H1 (cell line): ENCODE results near the gene EXOSC7. TPM values are rescaled to one million over a fixed set of nuclear protein-coding genes. Genes with fewer than 3 reads are reported as not detected.

ENCODE experiments used
- CTCF ChIA-PET: fragments of 300-600 bp; sonication (Branson Sonifier 250); formaldehyde crosslinking; loops from one replicate; lab custom pipeline; 2021; ENCODE audit not compliant: partially characterized antibody; lab: Charles Lee
- POLR2A ChIA-PET: fragments of 300-600 bp; sonication (Branson Sonifier 250); formaldehyde crosslinking; loops from one replicate; lab custom pipeline; 2021; ENCODE audit warnings: inconsistent platforms; ENCODE audit not compliant: partially characterized antibody; lab: Charles Lee
- DNase-seq, 2 experiments: peaks; one replicate each; pipeline versions ENCODE4 v3.0.0 to v3.0.0-alpha.2; 2010 to 2022; ENCODE audit warnings: low spot score in 2 of 2, low read depth in 1 of 2, mixed read lengths in 1 of 2
- FAIRE-seq: peaks from 2 replicates; lab custom pipeline; 2011; peaks lifted over from hg19 to GRCh38; lab: Jason Lieb, UNC
- H2AFZ ChIP-seq: 2 replicates; pipeline ENCODE4 v1.8.1; 2012; ENCODE audit warnings: low read length, inconsistent platforms
- H2AK5ac ChIP-seq: 2 replicates; pipeline ENCODE4 v1.6.1; 2013; ENCODE audit warnings: low read depth, low read length
- H2BK120ac ChIP-seq: replicated peaks from 2 replicates; pipeline ENCODE3; 2013; ENCODE audit warnings: low read depth, low read length, inconsistent platforms
- H2BK12ac ChIP-seq: 2 replicates; pipeline ENCODE4 v1.6.1; 2013; ENCODE audit warnings: low read depth, low read length
- H2BK15ac ChIP-seq: 2 replicates; pipeline ENCODE4 v1.6.1; 2013; ENCODE audit warnings: low read length
- H2BK20ac ChIP-seq: 2 replicates; pipeline ENCODE4 v1.6.1; 2013; ENCODE audit warnings: low read length
- H2BK5ac ChIP-seq: 2 replicates; pipeline ENCODE4 v1.6.1; 2013; ENCODE audit warnings: low read depth, low read length
- H3K14ac ChIP-seq: 2 replicates; pipeline ENCODE4 v1.6.1; 2013; ENCODE audit warnings: inconsistent platforms; ENCODE audit not compliant: insufficient read length
- H3K18ac ChIP-seq: 2 replicates; pipeline ENCODE4 v1.6.1; 2013; ENCODE audit warnings: low read length; ENCODE audit errors: extremely low read depth
- H3K23ac ChIP-seq: 2 replicates; pipeline ENCODE4 v1.6.1; 2013; ENCODE audit warnings: inconsistent platforms; ENCODE audit not compliant: insufficient read length
- H3K23me2 ChIP-seq: 2 replicates; pipeline ENCODE4 v1.6.1; 2013; ENCODE audit warnings: low read depth, low read length
- H3K27ac ChIP-seq: 2 replicates; pipeline ENCODE4 v1.6.1; 2011; ENCODE audit warnings: low read depth, low read length, inconsistent platforms
- H3K27me3 ChIP-seq, 4 experiments: replicated peaks in 1 of 4; 1 replicate in 1 of 4; 2 replicates in 3 of 4; pipeline versions ENCODE4 v1.6.1 to v1.8.1; 2011 to 2013; ENCODE audit warnings: low read length in 3 of 4, mild to moderate bottlenecking in 3 of 4, inconsistent platforms in 2 of 4, mixed read lengths in 2 of 4, moderate library complexity in 1 of 4; ENCODE audit not compliant: control insufficient read depth in 3 of 4, insufficient read depth in 3 of 4; ENCODE audit errors: extremely low read depth in 1 of 4
- H3K36me3 ChIP-seq, 4 experiments: 2 replicates each; pipeline versions ENCODE4 v1.6.1 to v1.8.1; 2011 to 2013; ENCODE audit warnings: mild to moderate bottlenecking in 4 of 4, low read length in 3 of 4, moderate library complexity in 2 of 4, control low read depth in 1 of 4, inconsistent platforms in 1 of 4; ENCODE audit not compliant: insufficient read depth in 4 of 4, control insufficient read depth in 2 of 4
- H3K4ac ChIP-seq: replicated peaks from 2 replicates; pipeline ENCODE3; 2013; ENCODE audit warnings: low read length, low read depth, mixed read lengths, inconsistent platforms; ENCODE audit not compliant: insufficient read length
- H3K4me1 ChIP-seq, 4 experiments: replicated peaks in 1 of 4; 1 replicate in 1 of 4; 2 replicates in 3 of 4; pipeline versions ENCODE4 v1.6.1 to v1.8.1; 2011 to 2013; ENCODE audit warnings: low read length in 3 of 4, inconsistent platforms in 2 of 4, mixed read lengths in 1 of 4; ENCODE audit not compliant: insufficient read depth in 4 of 4, control insufficient read depth in 3 of 4
- H3K4me2 ChIP-seq, 2 experiments: 2 replicates each; pipeline versions ENCODE4 v1.6.1 to v1.8.1; 2011 to 2013; ENCODE audit warnings: low read depth in 2 of 2, low read length in 2 of 2, control low read depth in 1 of 2, inconsistent platforms in 1 of 2, mild to moderate bottlenecking in 1 of 2; ENCODE audit not compliant: insufficient read depth in 1 of 2
- H3K4me3 ChIP-seq, 4 experiments: fragments of 200-600, 300-600 bp in 1 of 4; sonication (generic), shearing (Covaris generic), sonication (Bioruptor Twin) in 1 of 4; 2 replicates each; pipeline versions ENCODE4 v1.5.1 to v1.8.1; 2011 to 2016; ENCODE audit warnings: low read length in 4 of 4, low read depth in 3 of 4, control low read depth in 2 of 4, inconsistent platforms in 2 of 4, mild to moderate bottlenecking in 2 of 4, mixed read lengths in 1 of 4, moderate library complexity in 1 of 4; ENCODE audit not compliant: insufficient read depth in 2 of 4; ENCODE audit errors: extremely low read depth in 1 of 4
- H3K56ac ChIP-seq: replicated peaks from 2 replicates; pipeline ENCODE3; 2013; ENCODE audit warnings: low read depth, mild to moderate bottlenecking, mixed read lengths, low read length, inconsistent platforms; ENCODE audit not compliant: insufficient read length
- H3K79me1 ChIP-seq: 2 replicates; pipeline ENCODE4 v1.6.1; 2013; ENCODE audit warnings: low read depth, low read length, control low read depth
- H3K79me2 ChIP-seq, 2 experiments: 2 replicates each; pipeline versions ENCODE4 v1.6.1 to v1.8.1; 2012 to 2013; ENCODE audit warnings: low read length in 2 of 2, mild to moderate bottlenecking in 2 of 2, inconsistent platforms in 1 of 2; ENCODE audit not compliant: insufficient read depth in 2 of 2, control insufficient read depth in 1 of 2
- H3K9ac ChIP-seq, 4 experiments: replicated peaks in 1 of 4; 1 replicate in 1 of 4; 2 replicates in 3 of 4; pipeline versions ENCODE4 v1.6.1 to v1.8.1; 2011 to 2013; ENCODE audit warnings: low read depth in 3 of 4, low read length in 3 of 4, control low read depth in 2 of 4, mild to moderate bottlenecking in 2 of 4, moderate library complexity in 2 of 4, inconsistent platforms in 1 of 4; ENCODE audit errors: extremely low read depth in 1 of 4
- H3K9me3 ChIP-seq, 2 experiments: 2 replicates each; pipeline versions ENCODE4 v1.6.1 to v1.8.1; 2012 to 2013; ENCODE audit warnings: mild to moderate bottlenecking in 2 of 2, moderate library complexity in 2 of 2, control low read depth in 1 of 2, inconsistent platforms in 1 of 2, low read depth in 1 of 2, low read length in 1 of 2, mixed read lengths in 1 of 2; ENCODE audit not compliant: insufficient read depth in 2 of 2
- H4K20me1 ChIP-seq, 2 experiments: replicated peaks in 1 of 2; 2 replicates each; pipeline versions ENCODE3 to v1.8.1; 2011 to 2013; ENCODE audit warnings: inconsistent platforms in 2 of 2, low read length in 2 of 2, mild to moderate bottlenecking in 1 of 2; ENCODE audit not compliant: insufficient read depth in 2 of 2, control insufficient read depth in 1 of 2
- H4K5ac ChIP-seq: 2 replicates; pipeline ENCODE4 v1.6.1; 2013; ENCODE audit warnings: low read length, low read depth, mixed read lengths, inconsistent platforms; ENCODE audit not compliant: insufficient read length
- H4K8ac ChIP-seq: 2 replicates; pipeline ENCODE4 v1.8.0; 2013; ENCODE audit warnings: mild to moderate bottlenecking, moderate library complexity, low read length, inconsistent platforms; ENCODE audit not compliant: insufficient read depth; ENCODE audit errors: extremely low read depth
- H4K91ac ChIP-seq: replicated peaks from 2 replicates; pipeline ENCODE3; 2013; ENCODE audit warnings: low read length, mixed read lengths, inconsistent platforms; ENCODE audit not compliant: insufficient read length
- ATF2 ChIP-seq: IDR thresholded peaks from 2 replicates; pipeline ENCODE4 v1.6.1; 2012; ENCODE audit warnings: low read length, inconsistent platforms
- GABPA ChIP-seq: IDR thresholded peaks from 2 replicates; pipeline ENCODE4 v1.6.1; 2011; ENCODE audit warnings: mild to moderate bottlenecking, low read length, moderate library complexity, borderline replicate concordance; ENCODE audit not compliant: insufficient read depth
- RBBP5 ChIP-seq: IDR thresholded peaks from 2 replicates; pipeline ENCODE4 v1.7.1; 2012; ENCODE audit warnings: low read depth, mild to moderate bottlenecking, inconsistent platforms, low read length, moderate library complexity, borderline replicate concordance
- TCF12 ChIP-seq: IDR thresholded peaks from 2 replicates; pipeline ENCODE4 v1.6.1; 2011; ENCODE audit warnings: low read depth, mild to moderate bottlenecking, low read length
- ZNF274 ChIP-seq: IDR thresholded peaks from 2 replicates; pipeline ENCODE4 v1.7.0; 2012; ENCODE audit warnings: low read length, borderline replicate concordance; ENCODE audit errors: extremely low read depth
- WGBS, 2 experiments: shearing (Covaris generic) in 1 of 2; methylation state at CpG; one replicate each; pipeline versions ENCODE4 v1.1.6 to v1.1.7; 2013 to 2015; ENCODE audit warnings: low lambda C conversion rate in 2 of 2, mixed read lengths in 2 of 2, inconsistent platforms in 1 of 2, low coverage in 1 of 2, missing lambda C conversion rate in 1 of 2; ENCODE audit not compliant: insufficient replicate concordance in 2 of 2, insufficient coverage in 1 of 2, insufficient read length in 1 of 2; ENCODE audit errors: extremely low coverage in 1 of 2, missing lambda C conversion rate in 1 of 2; 5-methylcytosine and 5-hydroxymethylcytosine counted together
- polyA plus RNA-seq, 7 experiments: library from polyadenylated mRNA; depleted of rRNA in 3 of 7; stranded (reverse) in 5 of 7; unstranded in 2 of 7; fragments of >200 nt in 5 of 7; fragments of 200-250 nt in 2 of 7; gene quantifications; 1 replicate in 5 of 7; 2 replicates in 1 of 7; 4 replicates in 1 of 7; pipeline versions ENCODE4 v1.2.1 to v1.2.3, GENCODE V29; 2011 to 2013; ENCODE audit warnings: missing spikeins in 2 of 7, mixed read lengths in 2 of 7
- total RNA-seq: library from RNA; stranded (reverse); fragmentation: NEBNext Ultra II Directional; extraction: Animal tissue kit (Norgen Biotek cat#: 25700); gene quantifications from 2 replicates; pipeline ENCODE4 v1.2.1, GENCODE V29; 2021

The EXOSC7 gene
- total and polyA plus RNA-seq, 2 of the 8 experiments (the other 6 are each of a cell fraction or from before 2014, with no cell fraction given), result 92.7 to 94.5 TPM

- Histone ChIP-seq H4K8ac (no peak overlapping the region), H4K5ac (no peak overlapping the region), H3K4ac (no peak overlapping the region), H3K23me2 (peaks cover 3% of the 10 kb centered on the region; the same call in 1 of the 2 replicates), H3K4me1 (peaks cover 0 to 4% (median 3%) of the 10 kb centered on the region in 4 experiments; a peak in 6 of 7 replicates), H3K4me2 (no peak overlapping the region), H3K36me3 (no peaks in the 10 kb centered on the region), H3K18ac (no peak overlapping the region), H3K56ac (no peak overlapping the region), H3K79me1 (no peaks in the 10 kb centered on the region), H2AK5ac (no peak overlapping the region), H2AFZ (no peak overlapping the region), H3K23ac (no peak overlapping the region), H3K14ac (no peak overlapping the region), H3K27ac (no peak overlapping the region), H2BK15ac (no peak overlapping the region), H3K9ac (no peak overlapping the region), H3K9me3 (no peaks in the 10 kb centered on the region), H4K20me1 (peaks cover 0 to 3% of the 10 kb centered on the region in 2 experiments), H3K27me3 (peaks cover 11 to 27% (median 26%) of the 10 kb centered on the region in 4 experiments), H3K4me3 (no peak overlapping the region), H2BK120ac (no peak overlapping the region), H2BK20ac (no peak overlapping the region), H2BK5ac (no peak overlapping the region), H4K91ac (no peak overlapping the region), H3K79me2 (no peaks in the 10 kb centered on the region), H2BK12ac (no peak overlapping the region)
- FAIRE-seq (no peak), DNase-seq (no peak)
- CTCF ChIA-PET, result interaction anchor here (0.5 to 2.3 kb wide), 6 partner anchors 10 to 624 kb away, joined by 3 to 9 read pairs (median 6); no protein-coding TSS in a partner anchor
- no peak for TF ChIP-seq TCF12
- TF ChIP-seq ZNF274, result no peak
- TF ChIP-seq GABPA, result no peak
- TF ChIP-seq RBBP5, result no peak
- no peak for TF ChIP-seq ATF2
- POLR2A ChIA-PET, result no interaction called here
- 91% methylated on average over 3 of the region's 3 CpGs; no CpG with 5 or more reads in 1 of the 2 experiments for WGBS, 2 experiments
These were observed 55.5 kb downstream of the EXOSC7 start for GRCh38 chr3:45031531-45031930.
